Measurements from ENCODE around the gene FCGR1A. TPM values are rescaled to one million over a fixed set of nuclear protein-coding genes. Genes with fewer than 3 reads are reported as not detected.

The FCGR1A gene
- total and polyA plus RNA-seq, 9 of the 15 experiments (the other 6 are each of a cell fraction or from before 2014, with no cell fraction given), result 0.10 to 0.29 (median 0.17) TPM; not detected in 3

DNA sequence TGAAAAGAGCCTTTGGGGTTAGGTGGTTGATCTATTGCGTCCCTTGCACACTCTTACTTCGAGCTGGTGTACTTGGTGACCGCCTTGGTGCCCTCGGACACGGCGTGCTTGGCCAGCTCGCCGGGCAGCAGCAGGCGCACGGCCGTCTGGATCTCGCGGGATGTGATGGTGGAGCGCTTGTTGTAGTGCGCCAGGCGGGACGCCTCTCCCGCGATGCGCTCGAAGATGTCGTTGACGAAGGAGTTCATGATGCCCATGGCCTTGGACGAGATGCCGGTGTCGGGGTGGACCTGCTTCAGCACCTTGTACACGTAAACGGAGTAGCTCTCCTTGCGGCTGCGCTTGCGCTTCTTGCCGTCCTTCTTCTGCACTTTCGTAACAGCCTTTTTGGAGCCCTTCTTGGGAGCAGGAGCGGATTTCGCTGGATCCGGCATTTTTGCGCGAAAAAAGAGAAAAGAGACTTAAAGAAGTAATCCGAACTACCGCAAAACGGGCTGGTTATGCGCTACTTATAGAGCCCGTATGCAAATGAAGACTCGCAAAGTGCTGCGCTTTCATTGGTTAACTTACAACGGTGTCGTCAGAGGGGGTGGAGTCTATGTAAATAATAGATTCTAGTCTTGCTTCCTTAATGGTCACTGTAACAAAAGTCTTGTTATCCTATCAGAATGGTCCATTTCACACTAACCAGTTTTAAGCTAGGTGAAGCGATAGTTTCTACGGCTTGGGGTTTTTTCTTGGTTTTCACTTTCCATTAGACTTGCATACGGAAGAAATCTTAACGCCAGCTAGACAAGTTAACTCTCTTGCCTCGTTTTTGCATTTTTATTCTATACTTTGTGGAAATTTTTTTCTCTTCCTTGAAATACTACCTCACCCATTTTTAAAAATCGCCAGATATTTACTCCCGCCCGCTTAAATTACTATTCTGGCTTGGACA lies 29.7 kb downstream of the FCGR1A start (continued):
- TF ChIP-seq HBP1 (CRISPR knock-in tag; IDR thresholded peaks at IDR 0.05), result peak; percentile 76; the same call in 1 of the 2 replicates
- TF ChIP-seq POLR2B (IDR thresholded peaks at IDR 0.05; ENCODE audit: low read depth, partially characterized antibody), result peak; percentile 74
- TF ChIP-seq NFRKB (IDR thresholded peaks at IDR 0.05; ENCODE audit: low read depth), result peak; percentile 72
- TF ChIP-seq TAF7 (tag; IDR thresholded peaks at IDR 0.05), result peak; percentile 54; the same call in 1 of the 2 replicates
- TF ChIP-seq CTBP1 (IDR thresholded peaks at IDR 0.05; ENCODE audit: borderline replicate concordance), result peak; percentile 76
- peak; percentile 50; the same call in 1 of the 2 replicates for TF ChIP-seq ZNF24 (IDR thresholded peaks at IDR 0.05)
- TF ChIP-seq ZBTB17 (CRISPR knock-in tag; IDR thresholded peaks at IDR 0.05), result 0 out of 2 replicates have a peak, but pooled peaks have one; percentile 13
- TF ChIP-seq NCOR1 (IDR thresholded peaks at IDR 0.05), result peak; percentile 16; the same call in 1 of the 2 replicates
- TF ChIP-seq, protein P1, sequence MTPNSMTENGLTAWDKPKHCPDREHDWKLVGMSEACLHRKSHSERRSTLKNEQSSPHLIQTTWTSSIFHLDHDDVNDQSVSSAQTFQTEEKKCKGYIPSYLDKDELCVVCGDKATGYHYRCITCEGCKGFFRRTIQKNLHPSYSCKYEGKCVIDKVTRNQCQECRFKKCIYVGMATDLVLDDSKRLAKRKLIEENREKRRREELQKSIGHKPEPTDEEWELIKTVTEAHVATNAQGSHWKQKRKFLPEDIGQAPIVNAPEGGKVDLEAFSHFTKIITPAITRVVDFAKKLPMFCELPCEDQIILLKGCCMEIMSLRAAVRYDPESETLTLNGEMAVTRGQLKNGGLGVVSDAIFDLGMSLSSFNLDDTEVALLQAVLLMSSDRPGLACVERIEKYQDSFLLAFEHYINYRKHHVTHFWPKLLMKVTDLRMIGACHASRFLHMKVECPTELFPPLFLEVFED (CRISPR knock-in tag; conservative IDR thresholded peaks at IDR 0.05), result 0 out of 2 replicates have a peak, but pooled peaks have one; percentile 79
- TF ChIP-seq ZNF444 (CRISPR knock-in tag; IDR thresholded peaks at IDR 0.05), result 0 out of 2 replicates have a peak, but pooled peaks have one; percentile 44
- TF ChIP-seq NONO (IDR thresholded peaks at IDR 0.05; ENCODE audit: low read depth in 2 of 2, low read length in 1 of 2), result peak in 1 of 2 experiments; percentile 40; a peak in 1 of 4 replicates
- peak; percentile 51; the same call in 1 of the 2 replicates for TF ChIP-seq HNRNPL (IDR thresholded peaks at IDR 0.05; ENCODE audit: low read depth, low read length)
- TF ChIP-seq, protein P2, sequence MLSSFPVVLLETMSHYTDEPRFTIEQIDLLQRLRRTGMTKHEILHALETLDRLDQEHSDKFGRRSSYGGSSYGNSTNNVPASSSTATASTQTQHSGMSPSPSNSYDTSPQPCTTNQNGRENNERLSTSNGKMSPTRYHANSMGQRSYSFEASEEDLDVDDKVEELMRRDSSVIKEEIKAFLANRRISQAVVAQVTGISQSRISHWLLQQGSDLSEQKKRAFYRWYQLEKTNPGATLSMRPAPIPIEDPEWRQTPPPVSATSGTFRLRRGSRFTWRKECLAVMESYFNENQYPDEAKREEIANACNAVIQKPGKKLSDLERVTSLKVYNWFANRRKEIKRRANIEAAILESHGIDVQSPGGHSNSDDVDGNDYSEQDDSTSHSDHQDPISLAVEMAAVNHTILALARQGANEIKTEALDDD (IDR thresholded peaks at IDR 0.05), result peak; percentile 91
- peak; percentile 93 for TF ChIP-seq POLR2A (conservative IDR thresholded peaks at IDR 0.05)
- TF ChIP-seq ZKSCAN1 (IDR thresholded peaks at IDR 0.05; ENCODE audit: low read depth, low read length), result 0 out of 2 replicates have a peak, but pooled peaks have one; percentile 60
- peak; percentile 52 for TF ChIP-seq KDM5B (IDR thresholded peaks at IDR 0.05; ENCODE audit: insufficient replicate concordance, low read depth, low read length)
- peak; percentile 90 for TF ChIP-seq SUPT5H (IDR thresholded peaks at IDR 0.05)
- peak; percentile 24; the same call in 1 of the 2 replicates for TF ChIP-seq PHF8 (IDR thresholded peaks at IDR 0.05; ENCODE audit: borderline replicate concordance, low read length)
- TF ChIP-seq ILF3 (IDR thresholded peaks at IDR 0.05; ENCODE audit: borderline replicate concordance), result peak; percentile 65; the same call in 1 of the 2 replicates
- TF ChIP-seq, protein P3, sequence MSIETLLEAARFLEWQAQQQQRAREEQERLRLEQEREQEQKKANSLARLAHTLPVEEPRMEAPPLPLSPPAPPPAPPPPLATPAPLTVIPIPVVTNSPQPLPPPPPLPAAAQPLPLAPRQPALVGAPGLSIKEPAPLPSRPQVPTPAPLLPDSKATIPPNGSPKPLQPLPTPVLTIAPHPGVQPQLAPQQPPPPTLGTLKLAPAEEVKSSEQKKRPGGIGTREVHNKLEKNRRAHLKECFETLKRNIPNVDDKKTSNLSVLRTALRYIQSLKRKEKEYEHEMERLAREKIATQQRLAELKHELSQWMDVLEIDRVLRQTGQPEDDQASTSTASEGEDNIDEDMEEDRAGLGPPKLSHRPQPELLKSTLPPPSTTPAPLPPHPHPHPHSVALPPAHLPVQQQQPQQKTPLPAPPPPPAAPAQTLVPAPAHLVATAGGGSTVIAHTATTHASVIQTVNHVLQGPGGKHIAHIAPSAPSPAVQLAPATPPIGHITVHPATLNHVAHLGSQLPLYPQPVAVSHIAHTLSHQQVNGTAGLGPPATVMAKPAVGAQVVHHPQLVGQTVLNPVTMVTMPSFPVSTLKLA (conservative IDR thresholded peaks at IDR 0.05), result peak in 1 of 2 experiments; percentile 30; a peak in 1 of 4 replicates
- TF ChIP-seq L3MBTL2 (IDR thresholded peaks at IDR 0.05), result peak; percentile 56; the same call in 1 of the 2 replicates
- peak in 1 of 2 experiments; percentile 28; a peak in 1 of 4 replicates for TF ChIP-seq HDAC1 (IDR thresholded peaks at IDR 0.05)

All from K562 (cell line).